ENCODE data around the gene BICRAL. TPM values are rescaled to one million over a fixed set of nuclear protein-coding genes. Genes with fewer than 3 reads are reported as not detected.

The BICRAL gene
- total RNA-seq, 1 donor from 2014 or later: 9.2 TPM

GRCh38 chr6:42746463-42747391 lies 35.1 kb upstream of the BICRAL start:
- peaks cover 11% of the 10 kb centered on the region for H3K27me3 Mint-ChIP-seq (ENCODE audit: unreplicated experiment)
- no peaks in the 10 kb centered on the region for H3K9me3 Mint-ChIP-seq (ENCODE audit: unreplicated experiment)
- DNase-seq (ENCODE audit: low spot score): peak; percentile 88
- peak overlapping the region; percentile 100 for H3K4me3 Mint-ChIP-seq (ENCODE audit: unreplicated experiment)
- H3K27ac Mint-ChIP-seq (ENCODE audit: unreplicated experiment): peak overlapping the region; percentile 100
- peaks cover 4% of the 10 kb centered on the region for H3K36me3 Mint-ChIP-seq (ENCODE audit: low read depth, unreplicated experiment)
- no peak for TF ChIP-seq CTCF (IDR thresholded peaks at IDR 0.05; ENCODE audit: unreplicated experiment)
- H3K4me1 Mint-ChIP-seq (ENCODE audit: unreplicated experiment): peaks cover 22% of the 10 kb centered on the region

- TF ChIP-seq CTCF (IDR thresholded peaks at IDR 0.05; ENCODE audit: unreplicated experiment): no peak
- Mint-ChIP-seq H3K4me3 (ENCODE audit: unreplicated experiment) (peak overlapping the region; percentile 100), H3K4me1 (ENCODE audit: unreplicated experiment) (peaks cover 16% of the 10 kb centered on the region), H3K36me3 (ENCODE audit: low read depth, unreplicated experiment) (peaks cover 7% of the 10 kb centered on the region), H3K27ac (ENCODE audit: unreplicated experiment) (no peak overlapping the region), H3K9me3 (ENCODE audit: unreplicated experiment) (no peaks in the 10 kb centered on the region), H3K27me3 (ENCODE audit: unreplicated experiment) (peaks cover 11% of the 10 kb centered on the region)
- no peak for DNase-seq (ENCODE audit: low spot score)
Observed at GRCh38 chr6:42748203-42748898, 33.5 kb upstream of the BICRAL start.

GRCh38 chr6:42751055-42751454 lies 30.8 kb upstream of the BICRAL start:
- H3K4me1 Mint-ChIP-seq (ENCODE audit: unreplicated experiment): peaks cover 15% of the 10 kb centered on the region
- no peak for TF ChIP-seq CTCF (IDR thresholded peaks at IDR 0.05; ENCODE audit: unreplicated experiment)

GRCh38 chr6:42754759-42755158 lies 27.1 kb upstream of the BICRAL start:
- Mint-ChIP-seq H3K36me3 (ENCODE audit: low read depth, unreplicated experiment) (peaks cover 12% of the 10 kb centered on the region), H3K4me1 (ENCODE audit: unreplicated experiment) (peaks cover 15% of the 10 kb centered on the region), H3K27me3 (ENCODE audit: unreplicated experiment) (peaks cover 2% of the 10 kb centered on the region), H3K9me3 (ENCODE audit: unreplicated experiment) (no peaks in the 10 kb centered on the region), H3K4me3 (ENCODE audit: unreplicated experiment) (peak overlapping the region; percentile 33), H3K27ac (ENCODE audit: unreplicated experiment) (peak overlapping the region; percentile 13)
- no peak for TF ChIP-seq CTCF (IDR thresholded peaks at IDR 0.05; ENCODE audit: unreplicated experiment)
- no peak for DNase-seq (ENCODE audit: low spot score)

More at GRCh38 chr6:42751055-42751454, 30.8 kb upstream of the BICRAL start:
- no peak for DNase-seq (ENCODE audit: low spot score)
- Mint-ChIP-seq H3K27ac (ENCODE audit: unreplicated experiment) (no peak overlapping the region), H3K9me3 (ENCODE audit: unreplicated experiment) (no peaks in the 10 kb centered on the region), H3K27me3 (ENCODE audit: unreplicated experiment) (peaks cover 4% of the 10 kb centered on the region), H3K4me3 (ENCODE audit: unreplicated experiment) (no peak overlapping the region), H3K36me3 (ENCODE audit: low read depth, unreplicated experiment) (peaks cover 4% of the 10 kb centered on the region)

Measured in endothelial cell (in vitro differentiated cells).